Measurements from ENCODE around the gene CBR1. TPM values are rescaled to one million over a fixed set of nuclear protein-coding genes. Genes with fewer than 3 reads are reported as not detected.

Gene CBR1
- total and polyA plus RNA-seq, 2 of the 13 experiments (the other 11 are each of a cell fraction or from before 2014, with no cell fraction given), result 33.7 to 38.7 TPM

DNA sequence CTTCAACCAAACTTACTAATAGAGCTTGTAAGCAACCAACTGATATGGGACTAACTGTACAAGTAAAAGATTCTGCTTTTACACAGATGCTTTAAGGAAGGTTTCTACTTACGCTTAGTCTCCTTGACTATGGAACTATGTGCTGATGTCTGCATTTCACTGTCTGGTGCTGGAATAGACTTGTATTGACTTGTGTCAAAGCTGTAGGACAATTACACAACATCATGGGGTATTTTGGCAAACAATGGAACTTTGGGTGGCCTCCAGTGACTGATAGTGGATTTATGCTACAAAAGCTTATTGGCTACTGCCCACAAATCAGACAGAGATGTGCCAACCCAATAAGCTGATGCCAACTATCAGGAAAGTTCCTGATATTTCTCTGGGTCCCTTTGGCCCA lies 10.6 kb downstream of the CBR1 start (continued):
- no peak for TF ChIP-seq ZSCAN21 (CRISPR knock-in tag; IDR thresholded peaks at IDR 0.05; ENCODE audit: borderline replicate concordance)

DNA sequence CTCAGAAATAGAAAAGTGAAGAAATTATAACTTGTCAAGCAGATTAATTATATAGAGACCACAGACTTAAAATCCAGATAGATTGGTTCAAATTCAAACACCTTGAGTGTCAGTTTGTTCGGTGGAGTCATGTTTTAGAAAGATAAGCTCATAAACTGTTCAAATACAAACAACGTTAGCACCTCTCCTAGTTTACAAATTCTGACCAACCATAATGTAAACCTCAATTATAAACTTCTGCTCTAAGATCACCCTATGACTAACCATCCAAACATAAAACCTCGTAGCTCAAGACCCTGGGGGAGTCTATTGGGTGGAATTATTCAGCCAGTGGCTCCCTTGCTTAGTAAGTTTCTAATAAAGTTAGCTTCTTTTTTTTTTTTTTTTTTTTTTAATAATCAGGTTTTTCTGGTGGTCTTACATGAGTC lies 12.4 kb downstream of the CBR1 start:
- no TSS peak for BruUV-seq (replicated peaks)
- in situ Hi-C loops (cut with HindIII; ENCODE audit: extremely low pct_ligation_motif_present, low pct_unique_long_range_greater_than_20kb), result no loop called here
- no peak overlapping the region for H3K4me2 ChIP-seq (ENCODE audit: low read depth, low read length)

DNA sequence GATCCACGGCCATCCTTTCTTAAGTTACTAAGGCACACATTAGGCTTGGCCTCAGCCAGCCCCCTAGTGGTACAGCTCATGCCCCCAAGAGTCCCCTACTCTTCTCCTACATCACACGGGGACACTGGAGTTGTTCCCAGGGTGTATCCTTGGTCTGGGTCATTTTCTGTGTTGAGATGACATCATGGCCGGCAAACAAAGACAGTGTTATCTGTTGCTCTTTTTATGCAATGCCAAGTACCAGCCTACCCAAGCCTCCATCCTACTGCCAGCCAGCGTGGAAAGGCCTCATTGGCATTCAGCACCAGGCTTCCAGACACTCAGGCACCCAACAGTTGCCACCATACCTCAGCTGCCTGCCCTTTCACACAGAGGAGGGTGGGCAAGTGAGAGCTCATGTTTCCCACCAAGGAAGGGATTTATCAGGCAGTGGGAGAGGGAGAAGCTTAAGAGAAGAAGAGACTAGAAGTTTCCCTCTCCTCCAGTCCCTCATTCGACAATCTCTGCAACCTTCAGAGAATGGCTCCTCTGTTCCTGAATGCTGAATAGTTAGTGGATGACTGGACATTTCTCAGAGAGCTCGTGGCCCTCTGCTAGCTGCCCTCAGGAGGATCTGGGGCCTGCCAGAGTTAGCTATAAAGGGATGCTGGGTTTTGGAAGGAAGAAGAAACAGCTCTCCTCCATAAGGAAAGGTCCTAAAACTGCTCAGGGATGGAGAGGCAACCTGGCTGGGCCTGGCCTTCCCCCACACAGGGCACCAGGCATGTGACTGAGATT lies 17.7 kb downstream of the CBR1 start:
- TF ChIP-seq AGO2 (optimal IDR thresholded peaks at IDR 0.05; ENCODE audit: low read depth, low read length) (no peak), NFKB2 (CRISPR knock-in tag; IDR thresholded peaks at IDR 0.05; ENCODE audit: borderline replicate concordance) (no peak), SRSF9 (IDR thresholded peaks at IDR 0.05; ENCODE audit: borderline replicate concordance, insufficient read depth, low read depth, low read length, poor library complexity, severe bottlenecking) (no peak)
- TF ChIP-seq, protein P1, sequence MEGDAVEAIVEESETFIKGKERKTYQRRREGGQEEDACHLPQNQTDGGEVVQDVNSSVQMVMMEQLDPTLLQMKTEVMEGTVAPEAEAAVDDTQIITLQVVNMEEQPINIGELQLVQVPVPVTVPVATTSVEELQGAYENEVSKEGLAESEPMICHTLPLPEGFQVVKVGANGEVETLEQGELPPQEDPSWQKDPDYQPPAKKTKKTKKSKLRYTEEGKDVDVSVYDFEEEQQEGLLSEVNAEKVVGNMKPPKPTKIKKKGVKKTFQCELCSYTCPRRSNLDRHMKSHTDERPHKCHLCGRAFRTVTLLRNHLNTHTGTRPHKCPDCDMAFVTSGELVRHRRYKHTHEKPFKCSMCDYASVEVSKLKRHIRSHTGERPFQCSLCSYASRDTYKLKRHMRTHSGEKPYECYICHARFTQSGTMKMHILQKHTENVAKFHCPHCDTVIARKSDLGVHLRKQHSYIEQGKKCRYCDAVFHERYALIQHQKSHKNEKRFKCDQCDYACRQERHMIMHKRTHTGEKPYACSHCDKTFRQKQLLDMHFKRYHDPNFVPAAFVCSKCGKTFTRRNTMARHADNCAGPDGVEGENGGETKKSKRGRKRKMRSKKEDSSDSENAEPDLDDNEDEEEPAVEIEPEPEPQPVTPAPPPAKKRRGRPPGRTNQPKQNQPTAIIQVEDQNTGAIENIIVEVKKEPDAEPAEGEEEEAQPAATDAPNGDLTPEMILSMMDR (CRISPR knock-in tag; IDR thresholded peaks at IDR 0.05), result peak; percentile 15; the same call in 1 of the 2 replicates
- TF ChIP-seq, protein P2, sequence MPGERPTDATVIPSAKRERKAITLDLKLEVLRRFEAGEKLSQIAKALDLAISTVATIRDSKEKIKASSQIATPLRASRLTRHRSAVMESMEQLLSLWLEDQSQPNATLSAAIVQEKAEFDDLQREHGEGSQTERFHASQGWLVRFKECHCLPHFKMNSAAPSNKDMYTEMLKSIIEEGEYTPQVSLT (CRISPR knock-in tag; IDR thresholded peaks at IDR 0.05; ENCODE audit: borderline replicate concordance, low read depth), result no peak
- H3K4me1 ChIP-seq (ENCODE audit: insufficient read depth, low read length), result no peaks in the 10 kb centered on the region
- BruUV-seq (replicated peaks), result no TSS peak
- no peak overlapping the region for H2AFZ ChIP-seq (ENCODE audit: low read length)
- WGBS (ENCODE audit: low lambda C conversion rate), result 11% methylated on average over 6 of the region's 6 CpGs
- H3K79me2 ChIP-seq (ENCODE audit: insufficient read depth, low read length), result no peaks in the 10 kb centered on the region
- no peak overlapping the region for H3K4me3 ChIP-seq (replicated peaks in 1 of 3; ENCODE audit: insufficient read depth in 1 of 3, low read depth in 2 of 3, low read length in 3 of 3)
- H3K9me3 ChIP-seq (ENCODE audit: low read length), result no peaks in the 10 kb centered on the region
- H3K27me3 ChIP-seq (ENCODE audit: control insufficient read depth in 1 of 2, insufficient read depth in 2 of 2, low read length in 2 of 2), result peaks cover 0 to 3% of the 10 kb centered on the region in 2 experiments; a peak in 2 of 5 replicates
- ChIA-PET CTCF (ENCODE audit: low intra/inter-chr PET ratio, low total read pairs) (no interaction called here), POLR2A (interaction anchor here (1.5 kb wide), 1 partner anchor 28 kb away, joined by 4 read pairs; the partner anchor contains the start of gene SETD4)
- peak; percentile 70 for ATAC-seq
- H4K20me1 ChIP-seq (ENCODE audit: insufficient read depth, low read length), result no peaks in the 10 kb centered on the region
- no peak for DNase-seq (ENCODE audit: low spot score)
- H3K9ac ChIP-seq (ENCODE audit: insufficient read depth, low read depth, low read length), result no peak overlapping the region
- FAIRE-seq, result no peak
- H3K27ac ChIP-seq (ENCODE audit: extremely low read length, insufficient read depth, low read length), result no peak overlapping the region
- no peaks in the 10 kb centered on the region for H3K36me3 ChIP-seq (replicated peaks in 1 of 2; ENCODE audit: control insufficient read depth in 1 of 2, insufficient read depth in 2 of 2, low read length in 2 of 2)
- in situ Hi-C loops (cut with HindIII; ENCODE audit: extremely low pct_ligation_motif_present, low pct_unique_long_range_greater_than_20kb), result no loop called here
- intact Hi-C loops (cut with micrococcal nuclease; ENCODE audit: unreplicated experiment), result no loop called here
- H3K4me2 ChIP-seq (ENCODE audit: low read depth, low read length), result no peak overlapping the region

More for the DNA sequence above, 12.4 kb downstream of the CBR1 start:
- no peaks in the 10 kb centered on the region; a peak in 2 of 5 replicates for H3K27me3 ChIP-seq (ENCODE audit: control insufficient read depth in 1 of 2, insufficient read depth in 2 of 2, low read length in 2 of 2)
- H3K79me2 ChIP-seq (ENCODE audit: insufficient read depth, low read length), result no peaks in the 10 kb centered on the region
- intact Hi-C loops (cut with micrococcal nuclease; ENCODE audit: unreplicated experiment), result no loop called here
- no peaks in the 10 kb centered on the region for H4K20me1 ChIP-seq (ENCODE audit: insufficient read depth, low read length)
- no peak overlapping the region for H2AFZ ChIP-seq (ENCODE audit: low read length)
- no peaks in the 10 kb centered on the region for H3K9me3 ChIP-seq (ENCODE audit: low read length)
- peaks cover 17% of the 10 kb centered on the region for H3K4me1 ChIP-seq (ENCODE audit: insufficient read depth, low read length)
- H3K27ac ChIP-seq (ENCODE audit: extremely low read length, insufficient read depth, low read length), result no peak overlapping the region
- no peak overlapping the region for H3K4me3 ChIP-seq (replicated peaks in 1 of 3; ENCODE audit: insufficient read depth in 1 of 3, low read depth in 2 of 3, low read length in 3 of 3)
- 21% methylated on average over 3 of the region's 3 CpGs for WGBS (ENCODE audit: low lambda C conversion rate)
- TF ChIP-seq AKAP8 (CRISPR knock-in tag; IDR thresholded peaks at IDR 0.05) (no peak), ATF7 (IDR thresholded peaks at IDR 0.05) (no peak), ATF7 (CRISPR knock-in tag; IDR thresholded peaks at IDR 0.05) (no peak), ZNF562 (CRISPR knock-in tag; IDR thresholded peaks at IDR 0.05; ENCODE audit: borderline replicate concordance) (no peak)
- FAIRE-seq, result no peak
- H3K9ac ChIP-seq (ENCODE audit: insufficient read depth, low read depth, low read length), result no peak overlapping the region
- DNase-seq (ENCODE audit: low spot score), result no peak
- H3K36me3 ChIP-seq (replicated peaks in 1 of 2; ENCODE audit: control insufficient read depth in 1 of 2, insufficient read depth in 2 of 2, low read length in 2 of 2), result no peaks in the 10 kb centered on the region
- ChIA-PET POLR2A (no interaction called here), CTCF (ENCODE audit: low intra/inter-chr PET ratio, low total read pairs) (no interaction called here)
- no peak for ATAC-seq
